NCI-H187 treated with DMSO at 0.1 percent for 48 hours (cell line): ENCODE results near the gene NUDT6.
"Not testable (repeated sequence)": the region's sequence is repeated elsewhere in the genome, so short reads cannot be mapped to it uniquely, and the experiment has no call there.

Experiments used
- DNase-seq: peaks from one replicate; lab custom pipeline; 2025; lab: John Stamatoyannopoulos, UW

NUDT6 gene

GRCh38 chr4:122921971-122922876 lies at the start of gene NUDT6:
Gene NUDT6, minus strand, starts transcription at chr4:122922597. Its CDS starts 25 bp downstream, at chr4:122922572.
- DNase-seq: peak; percentile 8

- no peak for DNase-seq
Observed at GRCh38 chr4:122968227-122968812, 45.9 kb upstream of the NUDT6 start.

- DNase-seq: no peak
Observed at GRCh38 chr4:122967231-122967630, 44.8 kb upstream of the NUDT6 start.

GRCh38 chr4:122966201-122966600 lies 43.8 kb upstream of the NUDT6 start:
- no peak for DNase-seq

GRCh38 chr4:122963216-122963615 lies 40.8 kb upstream of the NUDT6 start:
- no peak for DNase-seq

GRCh38 chr4:122960611-122961000 lies 38.2 kb upstream of the NUDT6 start:
- no peak for DNase-seq

GRCh38 chr4:122959981-122960610 lies 37.7 kb upstream of the NUDT6 start:
- no peak for DNase-seq

- no peak for DNase-seq
Observed at GRCh38 chr4:122959441-122959840, 37.0 kb upstream of the NUDT6 start.

- no peak for DNase-seq
Observed at GRCh38 chr4:122958505-122958904, 36.1 kb upstream of the NUDT6 start.

GRCh38 chr4:122953924-122954323 lies 31.5 kb upstream of the NUDT6 start:
- no peak for DNase-seq

GRCh38 chr4:122952028-122952427 lies 29.6 kb upstream of the NUDT6 start:
- no peak for DNase-seq

- no peak for DNase-seq
Observed at GRCh38 chr4:122948671-122949070, 26.3 kb upstream of the NUDT6 start.

GRCh38 chr4:122946142-122946541 lies 23.7 kb upstream of the NUDT6 start:
- no peak for DNase-seq

GRCh38 chr4:122945136-122945535 lies 22.7 kb upstream of the NUDT6 start:
- not testable (repeated sequence) for DNase-seq

- no peak for DNase-seq
Observed at GRCh38 chr4:122932763-122933162, 10.4 kb upstream of the NUDT6 start.

GRCh38 chr4:122930862-122931261 lies 8.5 kb upstream of the NUDT6 start:
- no peak for DNase-seq

- no peak for DNase-seq
Observed at GRCh38 chr4:122928930-122929329, 6.5 kb upstream of the NUDT6 start.

GRCh38 chr4:122922877-122923511 lies 597 bp upstream of the NUDT6 start:
- DNase-seq: peak; percentile 8

- DNase-seq: no peak
Observed at GRCh38 chr4:122921300-122921699, 1.1 kb downstream of the NUDT6 start.

GRCh38 chr4:122920473-122920872 lies 1.9 kb downstream of the NUDT6 start:
- DNase-seq: no peak

- DNase-seq: no peak
Observed at GRCh38 chr4:122917731-122918130, 4.7 kb downstream of the NUDT6 start.

GRCh38 chr4:122914938-122915337 lies 7.5 kb downstream of the NUDT6 start:
- DNase-seq: no peak
